ENCODE data around the gene ING3.

ING3 gene

GRCh38 chr7:120986650-120987049, 36.1 kb downstream of the ING3 start:
- TF ChIP-seq EZH2phosphoT487 (IDR thresholded peaks at IDR 0.05; ENCODE audit: borderline replicate concordance, low read length) (no peak), CTCF (IDR thresholded peaks at IDR 0.05; ENCODE audit: low read depth, low read length, poor library complexity, severe bottlenecking) (no peak)
- Histone ChIP-seq H3K27ac (ENCODE audit: low read depth, low read length) (no peak overlapping the region), H3F3A (ENCODE audit: control insufficient read depth, insufficient read depth) (no peaks in the 10 kb centered on the region)

DNA sequence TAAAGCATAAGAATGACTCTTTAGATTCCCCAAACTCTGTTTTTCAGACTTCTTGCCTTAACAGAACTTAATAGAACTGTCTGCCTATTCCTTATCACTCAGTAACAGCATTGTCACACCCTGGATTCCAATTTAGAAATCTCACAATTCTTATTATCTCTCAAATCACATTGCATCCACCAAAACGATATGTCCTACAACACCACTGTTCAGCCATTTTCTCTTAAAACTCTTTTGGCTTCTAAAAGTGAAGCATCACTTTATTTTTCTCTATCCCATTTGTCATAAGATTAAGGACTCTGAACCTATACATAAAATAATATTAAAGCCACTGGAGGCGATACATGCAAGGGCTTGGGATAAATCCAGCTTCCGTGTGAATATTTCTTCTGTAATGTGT, 36.7 kb downstream of the ING3 start:
- H4K20me1 ChIP-seq (ENCODE audit: control insufficient read depth, insufficient read depth, low read depth, low read length) = no peaks in the 10 kb centered on the region
- no peak overlapping the region for H3K4me3 ChIP-seq (ENCODE audit: low read length)
- peaks cover 27% of the 10 kb centered on the region for H3K4me1 ChIP-seq (ENCODE audit: control insufficient read depth, low read length)
- H3K27ac ChIP-seq (ENCODE audit: low read depth, low read length) = no peak overlapping the region
- peaks cover 45% of the 10 kb centered on the region for H3K27me3 ChIP-seq (ENCODE audit: control insufficient read depth, low read length)
- no peaks in the 10 kb centered on the region for H3K9me3 ChIP-seq (ENCODE audit: control insufficient read depth, insufficient read depth, low read length)
- H3K79me2 ChIP-seq (ENCODE audit: control insufficient read depth, low read length) = no peaks in the 10 kb centered on the region
- peak overlapping the region; percentile 83; the same call in 1 of the 2 replicates for H3K4me2 ChIP-seq (ENCODE audit: low read length)
- no peak for TF ChIP-seq EZH2phosphoT487 (IDR thresholded peaks at IDR 0.05; ENCODE audit: borderline replicate concordance, low read length)
- no peak for TF ChIP-seq CTCF (IDR thresholded peaks at IDR 0.05; ENCODE audit: low read depth, low read length, poor library complexity, severe bottlenecking)
- no peaks in the 10 kb centered on the region for H3F3A ChIP-seq (ENCODE audit: control insufficient read depth, insufficient read depth)
- H3K36me3 ChIP-seq (ENCODE audit: control insufficient read depth, low read length) = no peaks in the 10 kb centered on the region
- no peaks in the 10 kb centered on the region for H3K9me2 ChIP-seq (replicated peaks; ENCODE audit: control insufficient read depth, low read length)

More at GRCh38 chr7:120986650-120987049, 36.1 kb downstream of the ING3 start:
- Histone ChIP-seq H3K4me3 (ENCODE audit: low read length) (no peak overlapping the region), H4K20me1 (ENCODE audit: control insufficient read depth, insufficient read depth, low read depth, low read length) (no peaks in the 10 kb centered on the region), H3K9me2 (replicated peaks; ENCODE audit: control insufficient read depth, low read length) (no peaks in the 10 kb centered on the region), H3K27me3 (ENCODE audit: control insufficient read depth, low read length) (peaks cover 45% of the 10 kb centered on the region), H3K4me2 (ENCODE audit: low read length) (no peak overlapping the region), H3K9me3 (ENCODE audit: control insufficient read depth, insufficient read depth, low read length) (no peaks in the 10 kb centered on the region), H3K79me2 (ENCODE audit: control insufficient read depth, low read length) (no peaks in the 10 kb centered on the region), H3K4me1 (ENCODE audit: control insufficient read depth, low read length) (peaks cover 26% of the 10 kb centered on the region), H3K36me3 (ENCODE audit: control insufficient read depth, low read length) (no peaks in the 10 kb centered on the region)

DNA sequence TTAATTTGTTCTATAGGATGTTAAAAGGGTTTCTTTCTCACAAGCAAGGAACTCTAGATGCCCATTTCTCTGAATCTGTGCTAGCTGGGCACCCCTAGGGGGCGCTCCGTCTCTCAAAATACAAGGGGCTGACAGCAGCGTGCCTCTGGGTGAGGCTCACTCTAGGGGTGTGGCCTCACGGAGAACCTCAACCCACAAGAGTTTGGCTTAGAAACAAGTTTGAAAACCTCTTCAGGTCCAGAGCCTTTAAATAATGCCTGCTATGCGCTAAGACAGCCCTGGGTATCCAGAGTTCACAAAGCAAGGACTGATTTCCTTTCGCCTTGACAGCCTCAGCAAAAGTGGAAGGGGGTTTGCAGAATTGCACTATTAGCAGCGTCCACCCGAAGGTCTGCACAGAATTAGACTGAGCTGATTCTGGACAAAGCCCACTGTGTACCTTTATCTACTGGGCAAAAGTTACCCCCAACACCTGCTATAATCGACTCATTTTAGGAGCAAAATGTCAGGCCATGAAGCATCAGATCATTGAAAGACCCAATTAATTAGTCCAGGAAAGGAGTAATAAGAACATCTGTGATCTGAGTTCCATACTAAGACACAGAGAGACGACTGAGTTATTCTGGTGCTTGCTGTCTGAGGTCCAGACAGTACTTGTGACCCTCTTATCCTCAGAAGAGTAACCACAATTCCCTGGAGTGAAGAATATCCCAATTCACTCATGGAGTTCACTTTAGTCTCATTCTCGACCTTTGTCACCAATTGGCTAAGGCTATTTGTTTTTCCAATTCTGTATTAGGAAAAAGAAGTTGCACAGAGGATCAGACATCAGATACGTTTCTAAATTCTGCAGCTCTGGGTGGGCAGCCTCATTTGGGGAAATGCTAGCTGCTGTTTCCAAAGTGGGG, 37.4 kb downstream of the ING3 start:
- Histone ChIP-seq H3K27me3 (ENCODE audit: control insufficient read depth, low read length) (peaks cover 45% of the 10 kb centered on the region), H3K4me2 (ENCODE audit: low read length) (peak overlapping the region; percentile 83), H3K4me1 (ENCODE audit: control insufficient read depth, low read length) (peaks cover 27% of the 10 kb centered on the region), H3K9me2 (replicated peaks; ENCODE audit: control insufficient read depth, low read length) (no peaks in the 10 kb centered on the region), H3K4me3 (ENCODE audit: low read length) (peak overlapping the region; percentile 66), H3K27ac (ENCODE audit: low read depth, low read length) (no peak overlapping the region), H3K36me3 (ENCODE audit: control insufficient read depth, low read length) (no peaks in the 10 kb centered on the region), H3K9me3 (ENCODE audit: control insufficient read depth, insufficient read depth, low read length) (no peaks in the 10 kb centered on the region), H3F3A (ENCODE audit: control insufficient read depth, insufficient read depth) (no peaks in the 10 kb centered on the region), H4K20me1 (ENCODE audit: control insufficient read depth, insufficient read depth, low read depth, low read length) (no peaks in the 10 kb centered on the region), H3K79me2 (ENCODE audit: control insufficient read depth, low read length) (no peaks in the 10 kb centered on the region)
- peak; percentile 99 for TF ChIP-seq CTCF (IDR thresholded peaks at IDR 0.05; ENCODE audit: low read depth, low read length, poor library complexity, severe bottlenecking)
- TF ChIP-seq EZH2phosphoT487 (IDR thresholded peaks at IDR 0.05; ENCODE audit: borderline replicate concordance, low read length) = peak; percentile 27; the same call in 1 of the 2 replicates
